ENCODE results near the gene ENDOD1. TPM values are rescaled to one million over a fixed set of nuclear protein-coding genes. Genes with fewer than 3 reads are reported as not detected.
A peak's percentile ranks its signal among the peaks of the same experiment; 100 is the strongest.

Gene ENDOD1
- total RNA-seq, 1 donor from 2014 or later = 38.4 TPM

GRCh38 chr11:95072948-95073347 lies 16.7 kb upstream of the ENDOD1 start:
- no peaks in the 10 kb centered on the region for H3K36me3 ChIP-seq (ENCODE audit: control insufficient read depth, insufficient read depth, low read length)
- H3K4me3 ChIP-seq (ENCODE audit: low read depth, low read length) = no peak overlapping the region
- no peak for DNase-seq (ENCODE audit: low read depth)
- TF ChIP-seq CTCF (IDR thresholded peaks at IDR 0.05; ENCODE audit: insufficient read depth, low read length, poor library complexity, severe bottlenecking) = no peak
- H3K27me3 ChIP-seq (ENCODE audit: control insufficient read depth, insufficient read depth, low read length) = no peaks in the 10 kb centered on the region

GRCh38 chr11:95074792-95075563 lies 14.7 kb upstream of the ENDOD1 start:
- DNase-seq (ENCODE audit: low read depth) = no peak
- TF ChIP-seq CTCF (IDR thresholded peaks at IDR 0.05; ENCODE audit: insufficient read depth, low read length, poor library complexity, severe bottlenecking) = no peak
- Histone ChIP-seq H3K36me3 (ENCODE audit: control insufficient read depth, insufficient read depth, low read length) (no peaks in the 10 kb centered on the region), H3K27me3 (ENCODE audit: control insufficient read depth, insufficient read depth, low read length) (no peaks in the 10 kb centered on the region), H3K4me3 (ENCODE audit: low read depth, low read length) (no peak overlapping the region)

- TF ChIP-seq CTCF (IDR thresholded peaks at IDR 0.05; ENCODE audit: insufficient read depth, low read length, poor library complexity, severe bottlenecking) = no peak
- peak; percentile 83 for DNase-seq (ENCODE audit: low read depth)
- no peaks in the 10 kb centered on the region for H3K27me3 ChIP-seq (ENCODE audit: control insufficient read depth, insufficient read depth, low read length)
- no peak overlapping the region for H3K4me3 ChIP-seq (ENCODE audit: low read depth, low read length)
- H3K36me3 ChIP-seq (ENCODE audit: control insufficient read depth, insufficient read depth, low read length) = no peaks in the 10 kb centered on the region
Observed at GRCh38 chr11:95076416-95076815, 13.2 kb upstream of the ENDOD1 start.

GRCh38 chr11:95076981-95077380 lies 12.7 kb upstream of the ENDOD1 start:
- Histone ChIP-seq H3K36me3 (ENCODE audit: control insufficient read depth, insufficient read depth, low read length) (no peaks in the 10 kb centered on the region), H3K4me3 (ENCODE audit: low read depth, low read length) (no peak overlapping the region), H3K27me3 (ENCODE audit: control insufficient read depth, insufficient read depth, low read length) (no peaks in the 10 kb centered on the region)
- TF ChIP-seq CTCF (IDR thresholded peaks at IDR 0.05; ENCODE audit: insufficient read depth, low read length, poor library complexity, severe bottlenecking) = no peak
- no peak for DNase-seq (ENCODE audit: low read depth)

- Histone ChIP-seq H3K27me3 (ENCODE audit: control insufficient read depth, insufficient read depth, low read length) (no peaks in the 10 kb centered on the region), H3K36me3 (ENCODE audit: control insufficient read depth, insufficient read depth, low read length) (no peaks in the 10 kb centered on the region), H3K4me3 (ENCODE audit: low read depth, low read length) (no peak overlapping the region)
- TF ChIP-seq CTCF (IDR thresholded peaks at IDR 0.05; ENCODE audit: insufficient read depth, low read length, poor library complexity, severe bottlenecking) = no peak
- no peak for DNase-seq (ENCODE audit: low read depth)
Observed at GRCh38 chr11:95078526-95078925, 11.1 kb upstream of the ENDOD1 start.

GRCh38 chr11:95081010-95081409 lies 8.6 kb upstream of the ENDOD1 start:
- Histone ChIP-seq H3K4me3 (ENCODE audit: low read depth, low read length) (no peak overlapping the region), H3K27me3 (ENCODE audit: control insufficient read depth, insufficient read depth, low read length) (no peaks in the 10 kb centered on the region), H3K36me3 (ENCODE audit: control insufficient read depth, insufficient read depth, low read length) (no peaks in the 10 kb centered on the region)
- TF ChIP-seq CTCF (IDR thresholded peaks at IDR 0.05; ENCODE audit: insufficient read depth, low read length, poor library complexity, severe bottlenecking) = no peak
- DNase-seq (ENCODE audit: low read depth) = no peak

Measured in kidney epithelial cell (primary cell).